Fibroblast of pulmonary artery (primary cell): Measurements from ENCODE around the gene PIP5K1B.

Experiments
- DNase-seq: peaks from one replicate; pipeline ENCODE4 v3.0.0-alpha.2; 2010; ENCODE audit warnings: low read depth
- H3K4me3 ChIP-seq: replicated peaks from 2 replicates; pipeline ENCODE4 v1.5.1; 2011; ENCODE audit warnings: low read depth, mild to moderate bottlenecking, control low read depth, low read length, moderate library complexity
- CTCF ChIP-seq: IDR thresholded peaks from 2 replicates; pipeline ENCODE4 v1.5.1; 2011; ENCODE audit warnings: mild to moderate bottlenecking, control low read depth, low read length, inconsistent platforms; ENCODE audit errors: missing control alignments

The PIP5K1B gene

GRCh38 chr9:68802525-68803015 is 97.5 kb downstream of the PIP5K1B start:
- H3K4me3 ChIP-seq = no peak overlapping the region
- no peak for DNase-seq

DNA sequence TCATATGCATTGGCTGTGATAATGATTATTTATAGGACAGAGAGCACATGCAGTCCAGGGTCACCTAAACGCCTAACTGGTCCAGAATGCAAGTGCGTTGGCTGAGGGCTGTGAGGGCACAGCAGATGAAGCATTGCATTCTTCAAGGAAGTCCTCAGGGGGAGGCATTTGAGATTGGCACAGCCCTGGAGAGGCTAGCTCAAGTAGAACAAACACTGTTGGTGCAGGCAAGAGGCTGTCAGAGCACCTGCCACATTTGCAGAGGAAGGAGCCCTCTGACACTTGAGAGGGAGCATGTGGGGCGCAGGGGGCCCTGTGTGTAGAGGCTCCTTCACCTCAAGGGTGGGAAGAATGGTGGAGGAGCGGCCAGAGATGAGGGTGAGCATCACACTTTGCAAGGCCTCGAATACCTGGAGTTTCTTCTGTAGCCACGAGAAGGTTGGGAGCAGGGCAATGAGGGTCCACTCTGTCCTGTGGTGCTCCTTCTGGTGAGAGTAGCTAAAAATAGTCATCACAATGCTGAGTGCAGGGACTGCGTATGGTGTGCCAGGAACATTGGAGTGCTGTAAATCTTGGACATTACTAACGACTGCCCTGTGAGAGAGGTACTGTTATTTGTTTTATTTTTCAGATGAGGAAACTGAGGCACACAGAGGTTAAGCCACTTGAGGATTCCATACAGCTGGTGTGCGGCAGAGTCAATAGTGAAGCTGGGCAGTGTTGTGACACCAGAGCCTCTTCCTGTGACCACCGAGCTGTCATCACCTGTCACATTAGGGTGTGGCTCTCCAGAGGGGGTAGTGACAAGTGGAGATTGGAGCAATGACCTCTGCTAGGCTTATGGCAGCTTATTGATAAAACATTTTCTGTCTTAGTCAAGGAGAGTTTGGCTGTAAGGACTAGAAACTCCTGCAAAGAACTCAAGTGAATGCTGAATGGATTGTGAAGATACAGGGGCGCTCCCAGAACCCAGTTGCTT is 100.2 kb downstream of the PIP5K1B start:
- H3K4me3 ChIP-seq = no peak overlapping the region
- TF ChIP-seq CTCF = no peak
- DNase-seq = no peak

More at GRCh38 chr9:68802525-68803015, 97.5 kb downstream of the PIP5K1B start:
- TF ChIP-seq CTCF = no peak

- no peak for TF ChIP-seq CTCF
- no peak overlapping the region for H3K4me3 ChIP-seq
- no peak for DNase-seq
These were observed 101.0 kb downstream of the PIP5K1B start for GRCh38 chr9:68805890-68806517.

- TF ChIP-seq CTCF = no peak
- no peak overlapping the region for H3K4me3 ChIP-seq
- DNase-seq = no peak
These were observed 103.4 kb downstream of the PIP5K1B start for GRCh38 chr9:68808338-68808890.

- H3K4me3 ChIP-seq = no peak overlapping the region
- no peak for DNase-seq
- TF ChIP-seq CTCF = no peak
These were observed 112.2 kb downstream of the PIP5K1B start for GRCh38 chr9:68817079-68817875.

GRCh38 chr9:68819065-68819464 is 114.0 kb downstream of the PIP5K1B start:
- no peak for DNase-seq
- no peak for TF ChIP-seq CTCF
- H3K4me3 ChIP-seq = no peak overlapping the region
